ENCODE measurements around the gene MBD5. TPM values are rescaled to one million over a fixed set of nuclear protein-coding genes. Genes with fewer than 3 reads are reported as not detected.

Gene MBD5
- total RNA-seq, 1 donor from 2014 or later = 42.1 TPM

DNA sequence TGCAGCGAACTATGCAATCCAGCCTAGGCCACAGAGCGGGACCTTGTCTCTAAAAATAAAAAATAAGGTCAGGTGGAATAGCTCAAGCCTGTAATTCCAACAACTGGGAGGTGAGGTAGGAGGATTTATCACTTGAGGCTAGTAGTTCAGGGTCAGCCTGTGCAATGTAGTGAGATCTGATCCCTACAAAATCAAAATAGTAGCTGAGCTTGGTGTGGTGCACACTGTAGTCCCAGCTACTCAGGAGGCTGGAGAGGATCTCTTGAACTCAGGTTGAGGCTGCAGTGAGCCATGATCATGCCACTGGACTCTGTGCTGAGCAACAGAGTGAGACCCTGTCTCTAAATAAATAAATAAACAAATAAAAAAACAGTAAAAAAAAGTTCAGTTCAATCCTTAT, 5.7 kb downstream of the MBD5 start:
- TF ChIP-seq, protein P1, sequence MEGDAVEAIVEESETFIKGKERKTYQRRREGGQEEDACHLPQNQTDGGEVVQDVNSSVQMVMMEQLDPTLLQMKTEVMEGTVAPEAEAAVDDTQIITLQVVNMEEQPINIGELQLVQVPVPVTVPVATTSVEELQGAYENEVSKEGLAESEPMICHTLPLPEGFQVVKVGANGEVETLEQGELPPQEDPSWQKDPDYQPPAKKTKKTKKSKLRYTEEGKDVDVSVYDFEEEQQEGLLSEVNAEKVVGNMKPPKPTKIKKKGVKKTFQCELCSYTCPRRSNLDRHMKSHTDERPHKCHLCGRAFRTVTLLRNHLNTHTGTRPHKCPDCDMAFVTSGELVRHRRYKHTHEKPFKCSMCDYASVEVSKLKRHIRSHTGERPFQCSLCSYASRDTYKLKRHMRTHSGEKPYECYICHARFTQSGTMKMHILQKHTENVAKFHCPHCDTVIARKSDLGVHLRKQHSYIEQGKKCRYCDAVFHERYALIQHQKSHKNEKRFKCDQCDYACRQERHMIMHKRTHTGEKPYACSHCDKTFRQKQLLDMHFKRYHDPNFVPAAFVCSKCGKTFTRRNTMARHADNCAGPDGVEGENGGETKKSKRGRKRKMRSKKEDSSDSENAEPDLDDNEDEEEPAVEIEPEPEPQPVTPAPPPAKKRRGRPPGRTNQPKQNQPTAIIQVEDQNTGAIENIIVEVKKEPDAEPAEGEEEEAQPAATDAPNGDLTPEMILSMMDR (IDR thresholded peaks at IDR 0.05) = no peak
- intact Hi-C loops (cut with DNase I) = no loop called here
- Histone ChIP-seq H3K27me3 (no peaks in the 10 kb centered on the region), H3K4me1 (peaks cover 31% of the 10 kb centered on the region), H3K9me3 (no peaks in the 10 kb centered on the region), H3K36me3 (peaks cover 3% of the 10 kb centered on the region), H3K27ac (no peak overlapping the region), H3K4me3 (no peak overlapping the region)
- no peak for DNase-seq
- no peak for ATAC-seq

GRCh38 chr2:148027822-148028221, 6.9 kb downstream of the MBD5 start:
- no peak for ATAC-seq
- Histone ChIP-seq H3K27me3 (no peaks in the 10 kb centered on the region), H3K9me3 (no peaks in the 10 kb centered on the region), H3K4me3 (no peak overlapping the region), H3K36me3 (peaks cover 3% of the 10 kb centered on the region), H3K27ac (no peak overlapping the region), H3K4me1 (peaks cover 21% of the 10 kb centered on the region)
- intact Hi-C loops (cut with DNase I) = no loop called here
- DNase-seq = no peak
- TF ChIP-seq, protein P1 (IDR thresholded peaks at IDR 0.05) = no peak

DNA sequence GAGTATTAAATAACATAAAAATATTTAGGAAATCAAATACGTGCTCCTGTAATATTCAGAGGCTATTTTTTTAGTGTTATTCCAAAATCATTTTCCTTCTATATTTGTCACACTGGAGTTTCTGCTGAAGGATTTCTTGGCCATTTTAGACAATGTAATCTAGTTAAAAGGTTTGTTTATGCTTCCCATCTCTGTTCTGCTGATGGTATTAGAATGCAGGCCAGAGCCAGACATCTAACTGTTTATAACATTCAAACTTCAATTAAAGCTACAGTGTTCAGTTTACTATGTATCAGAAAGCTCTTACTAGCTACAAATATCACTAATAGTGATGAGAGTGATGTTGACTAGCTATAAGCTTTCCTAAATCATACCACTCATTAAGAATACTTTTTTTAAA, 7.9 kb downstream of the MBD5 start:
- intact Hi-C loops (cut with DNase I) = no loop called here
- no peaks in the 10 kb centered on the region for H3K27me3 ChIP-seq
- DNase-seq (no peak), ATAC-seq (no peak)
- no peak overlapping the region for H3K27ac ChIP-seq
- TF ChIP-seq, protein P1 (IDR thresholded peaks at IDR 0.05) = no peak
- no peaks in the 10 kb centered on the region for H3K9me3 ChIP-seq
- H3K4me1 ChIP-seq = peaks cover 13% of the 10 kb centered on the region
- peaks cover 3% of the 10 kb centered on the region for H3K36me3 ChIP-seq
- H3K4me3 ChIP-seq = no peak overlapping the region

DNA sequence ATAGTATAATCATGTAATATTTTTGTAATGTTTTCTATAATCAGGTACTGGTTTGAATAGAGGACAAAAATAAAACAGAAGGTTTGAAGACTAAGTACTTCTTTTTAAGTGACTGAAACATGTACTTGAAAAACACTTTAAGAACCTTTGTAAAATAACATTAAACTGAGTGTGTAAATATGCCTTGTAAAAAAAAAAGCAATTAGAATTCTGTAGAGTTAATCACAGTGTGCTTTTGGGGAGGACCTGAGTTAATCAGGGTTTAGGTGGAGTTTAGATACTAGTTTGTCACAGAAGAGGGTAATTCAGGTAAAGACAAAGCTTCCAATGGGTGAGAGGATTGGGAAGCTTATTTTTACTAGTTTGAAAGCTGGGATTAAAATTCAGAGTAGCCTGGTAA, 10.3 kb downstream of the MBD5 start:
- peaks cover 8% of the 10 kb centered on the region for H3K4me1 ChIP-seq
- no peak for ATAC-seq
- H3K27me3 ChIP-seq = no peaks in the 10 kb centered on the region
- no peaks in the 10 kb centered on the region for H3K9me3 ChIP-seq
- TF ChIP-seq, protein P1 (IDR thresholded peaks at IDR 0.05) = no peak
- DNase-seq = no peak
- no peak overlapping the region for H3K27ac ChIP-seq
- H3K36me3 ChIP-seq = no peaks in the 10 kb centered on the region
- no peak overlapping the region for H3K4me3 ChIP-seq
- intact Hi-C loops (cut with DNase I) = no loop called here

DNA sequence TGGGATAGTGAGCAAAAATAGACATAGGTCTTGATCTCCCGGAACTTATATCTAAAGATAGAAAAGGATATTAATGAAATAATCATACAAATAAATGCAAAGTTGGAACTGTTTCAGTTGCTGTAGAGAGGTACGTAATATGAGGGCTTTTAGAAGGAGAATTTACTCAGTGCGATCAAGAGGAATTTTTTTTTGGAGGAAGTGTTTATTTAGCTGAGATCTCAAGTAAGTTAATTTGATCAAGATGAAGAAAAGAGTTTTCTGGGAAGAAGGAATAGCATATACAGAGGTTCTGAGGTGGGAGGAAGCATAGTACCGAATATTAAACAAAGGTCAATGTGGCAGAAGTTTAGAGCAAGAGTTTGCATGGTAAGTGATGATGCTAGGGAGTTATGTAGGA, 11.3 kb downstream of the MBD5 start:
- no peak for DNase-seq
- H3K4me1 ChIP-seq = peaks cover 8% of the 10 kb centered on the region
- no peaks in the 10 kb centered on the region for H3K27me3 ChIP-seq
- H3K4me3 ChIP-seq = no peak overlapping the region
- peak; percentile 47 for ATAC-seq
- H3K36me3 ChIP-seq = no peaks in the 10 kb centered on the region
- no peaks in the 10 kb centered on the region for H3K9me3 ChIP-seq
- H3K27ac ChIP-seq = no peak overlapping the region
- intact Hi-C loops (cut with DNase I) = no loop called here
- TF ChIP-seq, protein P1 (IDR thresholded peaks at IDR 0.05) = no peak

DNA sequence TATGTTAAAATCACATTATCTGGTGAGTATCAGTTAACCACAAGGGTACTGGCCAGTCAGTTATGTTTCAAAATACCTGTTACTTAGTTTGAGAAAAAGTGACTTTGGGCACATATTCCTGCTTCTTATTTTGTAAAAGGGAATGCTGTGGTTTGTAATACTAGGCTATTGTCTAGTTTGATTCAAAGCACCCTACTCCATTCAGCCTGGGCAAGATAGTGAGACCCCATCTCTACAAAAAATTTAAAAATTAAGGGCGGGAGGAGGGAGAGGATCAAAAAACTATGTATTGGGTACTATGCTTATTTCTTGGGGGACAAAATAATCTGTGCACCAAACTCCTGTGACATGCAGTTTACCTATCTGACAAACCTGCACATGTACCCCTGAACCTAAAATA, 18.9 kb downstream of the MBD5 start:
- Histone ChIP-seq H3K27me3 (no peaks in the 10 kb centered on the region), H3K27ac (no peak overlapping the region), H3K4me1 (peaks cover 3% of the 10 kb centered on the region), H3K36me3 (no peaks in the 10 kb centered on the region), H3K4me3 (no peak overlapping the region), H3K9me3 (no peaks in the 10 kb centered on the region)
- no peak for DNase-seq
- TF ChIP-seq, protein P1 (IDR thresholded peaks at IDR 0.05) = no peak
- intact Hi-C loops (cut with DNase I) = no loop called here
- ATAC-seq = no peak

Data from upper lobe of right lung (tissue), 1 donor.